ENCODE measurements around the gene COL4A2.

COL4A2 gene

GRCh38 chr13:110503979-110504499, 197.0 kb downstream of the COL4A2 start:
- no peak for DNase-seq

- no peak for DNase-seq
Measured at GRCh38 chr13:110505594-110505993, 198.5 kb downstream of the COL4A2 start.

GRCh38 chr13:110506396-110506795, 199.3 kb downstream of the COL4A2 start:
- DNase-seq, result no peak

GRCh38 chr13:110506859-110507566, 199.9 kb downstream of the COL4A2 start:
- DNase-seq, result peak; percentile 31

- peak; percentile 60 for DNase-seq
Measured at GRCh38 chr13:110507678-110508381, 200.7 kb downstream of the COL4A2 start.

GRCh38 chr13:110509478-110509926, 202.4 kb downstream of the COL4A2 start:
- peak; percentile 73 for DNase-seq

GRCh38 chr13:110509971-110510786, 203.1 kb downstream of the COL4A2 start:
- DNase-seq, result no peak

- no peak for DNase-seq
Measured at GRCh38 chr13:110511509-110512181, 204.6 kb downstream of the COL4A2 start.

- DNase-seq, result no peak
Measured at GRCh38 chr13:110512198-110512740, 205.2 kb downstream of the COL4A2 start.

GRCh38 chr13:110516500-110516899, 209.4 kb downstream of the COL4A2 start:
- no peak for DNase-seq

GRCh38 chr13:110517505-110518225, 210.6 kb downstream of the COL4A2 start:
- peak; percentile 50 for DNase-seq

GRCh38 chr13:110518226-110518525, 211.1 kb downstream of the COL4A2 start:
- no peak for DNase-seq

GRCh38 chr13:110518571-110518970, 211.5 kb downstream of the COL4A2 start:
- DNase-seq, result no peak

GRCh38 chr13:110519046-110519445, 212.0 kb downstream of the COL4A2 start:
- no peak for DNase-seq

- no peak for DNase-seq
Measured at GRCh38 chr13:110519506-110519905, 212.4 kb downstream of the COL4A2 start.

- peak; percentile 53 for DNase-seq
Measured at GRCh38 chr13:110520431-110521295, 213.6 kb downstream of the COL4A2 start.

- DNase-seq, result peak; percentile 53
Measured at GRCh38 chr13:110521296-110521680, 214.2 kb downstream of the COL4A2 start.

- DNase-seq, result no peak
Measured at GRCh38 chr13:110521946-110522345, 214.9 kb downstream of the COL4A2 start.

GRCh38 chr13:110522721-110523120, 215.6 kb downstream of the COL4A2 start:
- no peak for DNase-seq

GRCh38 chr13:110523180-110523579, 216.1 kb downstream of the COL4A2 start:
- DNase-seq, result no peak

Data from NCI-H510A treated with DMSO at 0.1 percent for 48 hours (cell line).